Ovary (tissue), 9 donors: Measurements from ENCODE around the gene GABRD. TPM values are rescaled to one million over a fixed set of nuclear protein-coding genes. Genes with fewer than 3 reads are reported as not detected.

Source experiments
- DNase-seq, 5 donors: peaks; one replicate each; pipeline ENCODE4 v3.0.0-alpha.2; 2019 to 2020
- H3K27ac ChIP-seq, 2 donors: fragments of 200-600 bp; one replicate each; pipeline versions ENCODE4 v1.5.1 to v1.8.0; 2019 to 2022
- H3K27me3 ChIP-seq: fragments of 200-600 bp; one replicate; pipeline ENCODE4 v1.8.0; 2022
- H3K36me3 ChIP-seq: fragments of 200-600 bp; sonication (generic); one replicate; pipeline ENCODE4 v1.5.1; 2019
- H3K4me1 ChIP-seq: one replicate; pipeline ENCODE4 v1.8.1; 2013; ENCODE audit warnings: mild to moderate bottlenecking, moderate library complexity; ENCODE audit not compliant: insufficient read depth
- H3K4me3 ChIP-seq: fragments of 200-600 bp; sonication (generic); one replicate; pipeline ENCODE4 v1.5.1; 2017
- H3K9me3 ChIP-seq, 2 donors: fragments of 200-600 bp in 1 of 2; sonication (generic) in 1 of 2; one replicate each; pipeline versions ENCODE4 v1.5.1 to v1.8.1; 2013 to 2019; ENCODE audit warnings: mild to moderate bottlenecking in 1 of 2, moderate library complexity in 1 of 2
- EP300 ChIP-seq: sonication (generic); formaldehyde crosslinking; IDR thresholded peaks from one replicate; pipeline ENCODE4 v1.6.1; 2017; ENCODE audit warnings: antibody characterized with exemption
- POLR2A ChIP-seq: fragments of 450-650 bp; IDR thresholded peaks from one replicate; pipeline ENCODE4 v1.6.1; 2017; ENCODE audit warnings: antibody characterized with exemption, mild to moderate bottlenecking, moderate library complexity
- WGBS, 3 donors: extraction: QIAGEN DNeasy Blood & Tissue Kit in 1 of 3; methylation state at CpG; one replicate each; pipeline versions ENCODE4 v1.1.5 to v1.1.7; 2013 to 2017; 5-methylcytosine and 5-hydroxymethylcytosine counted together
- intact Hi-C, 4 donors: fragments of 100-400 bp; cut with DNase I; formaldehyde crosslinking; loops; one replicate each; pipeline versions ENCODE4 v1.11.0 to v1.15.1; 2022 to 2023
- polyA plus RNA-seq, 2 donors: library from polyadenylated mRNA; stranded (reverse); fragments of 200-250 nt in 1 of 2; fragments of 350-450 nt in 1 of 2; fragmentation: Illumina TruSeq in 1 of 2; extraction: RNeasy Lipid Tissue Mini Kit (QIAGEN cat#74804) in 1 of 2; gene quantifications; one replicate each; pipeline ENCODE4 v1.2.3, GENCODE V29; 2013 to 2014
- total RNA-seq, 7 donors: library from RNA; depleted of rRNA in 2 of 7; stranded (reverse); fragments of >200 nt in 2 of 7; fragmentation: NEBNext Ultra II Directional in 3 of 7; extraction: Animal tissue kit (Norgen Biotek cat#: 25700) in 3 of 7; gene quantifications; one replicate each; pipeline versions ENCODE4 v1.1.0 to v1.2.4, GENCODE V29; 2016 to 2023
- TF ChIP-seq, protein P1 (sequence below), 3 donors: fragments of 450-650 bp in 2 of 3; fragments of 200-600 bp in 1 of 3; IDR thresholded peaks; one replicate each; pipeline versions ENCODE4 v1.5.1 to v1.8.0; 2016 to 2022; ENCODE audit warnings: antibody characterized with exemption in 3 of 3, mild to moderate bottlenecking in 1 of 3
- donor health status: DM: no; HTN: no; CAD: no; lungs with moderate emphysema.
- donor health status: DM: no; HTN: no; CAD: no.
- donor health status: Bipolar disorder and iron deficiency.
- donor health status: DM: yes; HTN: yes; CAD: no.
- donor health status: DM: no; HTN: no; CAD: no.
- donor health status: DM: yes; HTN: yes; CAD: no.

GABRD gene
- total and polyA plus RNA-seq, 9 donors = 0.13 to 0.40 (median 0.33) TPM; not detected in 6

DNA sequence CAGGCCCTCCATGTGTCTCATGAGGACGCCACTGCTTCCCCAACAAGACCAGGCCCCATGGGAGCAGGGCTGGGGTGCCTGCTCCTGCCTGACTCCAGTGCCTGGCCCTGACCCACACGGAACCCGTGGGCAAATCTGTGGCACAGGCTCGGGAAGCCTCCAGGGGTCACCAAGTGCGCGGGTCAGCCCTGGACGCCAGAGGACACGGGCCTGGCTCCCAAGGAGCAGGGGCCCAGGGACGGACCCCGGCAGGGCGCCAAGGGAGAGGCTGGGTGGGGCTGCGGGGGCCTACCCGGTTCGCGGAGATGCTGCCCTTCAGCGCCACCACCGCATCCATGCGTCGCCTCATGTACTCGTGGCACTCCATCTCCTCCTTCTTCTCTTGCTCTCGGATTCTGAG lies 47.5 kb upstream of the GABRD start:
- H3K27me3 ChIP-seq = no peaks in the 10 kb centered on the region
- no peak for DNase-seq

DNA sequence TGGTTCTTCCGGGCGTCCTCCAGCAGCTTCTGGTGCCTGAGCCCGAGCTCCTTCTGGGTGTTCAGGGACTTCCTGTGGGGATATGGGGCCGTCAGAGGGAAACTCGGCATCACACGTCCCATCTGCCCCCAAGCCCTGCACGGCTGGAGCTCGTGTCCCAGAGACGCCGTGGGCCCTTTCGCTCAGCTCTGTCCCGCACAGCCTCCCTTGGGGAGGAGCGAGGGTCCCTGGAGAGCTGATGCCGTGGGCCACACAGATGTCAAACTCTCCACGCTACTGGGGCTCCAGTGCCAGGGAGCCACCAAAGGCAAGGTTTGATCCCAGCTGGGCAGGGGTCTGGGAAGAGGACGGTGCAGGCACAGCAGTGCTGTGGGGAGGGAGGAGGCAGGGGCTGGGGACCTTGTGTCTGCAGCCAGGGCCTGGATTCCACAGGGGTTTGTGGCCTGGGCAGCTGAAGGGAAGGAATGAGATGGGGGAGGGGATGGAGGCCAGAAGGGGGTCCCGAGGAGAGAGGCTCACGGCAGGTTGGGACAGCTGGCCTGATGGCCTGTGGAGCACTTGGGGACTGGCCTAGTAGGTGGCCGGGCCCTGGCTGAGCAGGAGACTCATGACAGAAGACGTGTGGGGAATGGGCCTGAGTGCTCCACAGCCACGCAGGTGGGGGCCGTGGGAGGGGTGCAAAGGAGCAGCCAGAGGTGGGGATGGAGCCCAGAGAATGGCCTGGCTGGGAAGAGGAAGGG lies 46.0 kb upstream of the GABRD start:
- whole genome bisulfite sequencing, 3 donors = 69 to 76% (median 73%) methylated on average over 21 to 22 of the region's 22 CpGs
- Histone ChIP-seq H3K27me3 (no peaks in the 10 kb centered on the region), H3K36me3 (no peaks in the 10 kb centered on the region), H3K4me1 (no peaks in the 10 kb centered on the region), H3K4me3 (no peak overlapping the region), H3K9me3 (peaks cover 0 to 5% of the 10 kb centered on the region in 2 donors), H3K27ac (no peak overlapping the region)
- TF ChIP-seq, protein P1, sequence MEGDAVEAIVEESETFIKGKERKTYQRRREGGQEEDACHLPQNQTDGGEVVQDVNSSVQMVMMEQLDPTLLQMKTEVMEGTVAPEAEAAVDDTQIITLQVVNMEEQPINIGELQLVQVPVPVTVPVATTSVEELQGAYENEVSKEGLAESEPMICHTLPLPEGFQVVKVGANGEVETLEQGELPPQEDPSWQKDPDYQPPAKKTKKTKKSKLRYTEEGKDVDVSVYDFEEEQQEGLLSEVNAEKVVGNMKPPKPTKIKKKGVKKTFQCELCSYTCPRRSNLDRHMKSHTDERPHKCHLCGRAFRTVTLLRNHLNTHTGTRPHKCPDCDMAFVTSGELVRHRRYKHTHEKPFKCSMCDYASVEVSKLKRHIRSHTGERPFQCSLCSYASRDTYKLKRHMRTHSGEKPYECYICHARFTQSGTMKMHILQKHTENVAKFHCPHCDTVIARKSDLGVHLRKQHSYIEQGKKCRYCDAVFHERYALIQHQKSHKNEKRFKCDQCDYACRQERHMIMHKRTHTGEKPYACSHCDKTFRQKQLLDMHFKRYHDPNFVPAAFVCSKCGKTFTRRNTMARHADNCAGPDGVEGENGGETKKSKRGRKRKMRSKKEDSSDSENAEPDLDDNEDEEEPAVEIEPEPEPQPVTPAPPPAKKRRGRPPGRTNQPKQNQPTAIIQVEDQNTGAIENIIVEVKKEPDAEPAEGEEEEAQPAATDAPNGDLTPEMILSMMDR (IDR thresholded peaks at IDR 0.05) = no peak
- TF ChIP-seq POLR2A = no peak
- no peak for TF ChIP-seq EP300
- no peak for DNase-seq
- intact Hi-C loops = loop anchor here in 1 of 4 donors (5.0 kb wide), 1 partner anchor 54 kb away; no protein-coding TSS in a partner anchor

More for the DNA sequence above, 47.5 kb upstream of the GABRD start:
- Histone ChIP-seq H3K27ac (no peak overlapping the region), H3K9me3 (peaks cover 0 to 5% of the 10 kb centered on the region in 2 donors), H3K36me3 (no peaks in the 10 kb centered on the region), H3K4me3 (no peak overlapping the region), H3K4me1 (no peaks in the 10 kb centered on the region)
- 88 to 90% (median 88%) methylated on average over 21 of the region's 21 CpGs for WGBS, 3 donors
- TF ChIP-seq EP300 (no peak), POLR2A (no peak)
- TF ChIP-seq, protein P1 (IDR thresholded peaks at IDR 0.05) = no peak
- intact Hi-C loops = loop anchor here in 1 of 4 donors (5.0 kb wide), 1 partner anchor 56 kb away; no protein-coding TSS in a partner anchor

DNA sequence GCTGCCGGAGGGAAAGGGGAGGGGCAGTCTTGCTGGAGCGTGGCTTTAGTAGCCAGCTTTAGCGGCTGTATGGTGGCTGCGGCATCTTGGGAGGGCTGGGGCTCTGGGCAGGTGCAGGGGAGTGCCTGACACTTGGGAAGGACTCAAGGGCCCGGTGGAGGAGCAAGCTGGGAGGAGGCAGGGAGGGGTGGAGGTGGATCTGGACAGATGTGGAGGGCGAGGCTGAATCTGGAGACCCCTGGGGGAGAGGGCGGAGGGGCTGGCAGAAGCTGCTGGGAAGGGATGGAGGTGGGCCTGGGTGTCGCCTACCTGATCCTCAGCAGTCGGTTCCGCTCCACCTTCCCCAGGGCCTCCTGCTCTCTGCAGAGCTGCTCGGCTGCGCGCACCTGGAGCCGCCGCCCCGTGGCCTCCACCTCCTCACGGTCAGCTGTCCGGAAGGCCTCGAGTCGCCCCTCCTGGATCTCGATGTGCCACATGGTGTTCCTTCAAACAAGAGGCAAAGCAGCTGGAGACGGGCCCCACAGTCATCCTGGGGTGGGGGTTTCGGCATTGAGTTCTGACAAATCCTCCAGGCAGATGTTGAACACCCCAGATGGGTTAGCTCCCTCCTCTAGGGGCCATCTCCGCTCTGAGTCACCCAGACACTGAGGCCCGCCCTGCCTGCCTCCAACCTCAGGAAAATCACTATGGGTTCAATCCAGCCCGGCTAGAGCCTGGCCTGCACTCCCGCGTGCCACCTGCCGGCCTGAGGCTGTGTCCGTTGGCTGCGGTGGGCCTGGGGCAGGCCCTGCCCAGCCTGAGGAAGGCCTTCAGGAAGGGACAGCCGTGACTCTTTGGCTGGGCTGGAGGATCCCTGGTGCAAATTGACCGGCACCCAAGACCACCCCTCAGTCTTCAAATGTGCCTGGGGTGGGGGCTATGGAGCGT lies 45.2 kb upstream of the GABRD start:
- Histone ChIP-seq H3K4me3 (no peak overlapping the region), H3K9me3 (peaks cover 0 to 5% of the 10 kb centered on the region in 2 donors), H3K27me3 (no peaks in the 10 kb centered on the region), H3K4me1 (no peaks in the 10 kb centered on the region), H3K36me3 (no peaks in the 10 kb centered on the region), H3K27ac (no peak overlapping the region)
- intact Hi-C loops = loop anchor here in 1 of 4 donors (5.0 kb wide), 1 partner anchor 53 kb away; no protein-coding TSS in a partner anchor
- no peak for DNase-seq
- TF ChIP-seq EP300 (no peak), POLR2A (no peak)
- TF ChIP-seq, protein P1 (IDR thresholded peaks at IDR 0.05) = no peak
- WGBS, 3 donors = 77 to 84% (median 79%) methylated on average over 33 to 34 of the region's 34 CpGs

DNA sequence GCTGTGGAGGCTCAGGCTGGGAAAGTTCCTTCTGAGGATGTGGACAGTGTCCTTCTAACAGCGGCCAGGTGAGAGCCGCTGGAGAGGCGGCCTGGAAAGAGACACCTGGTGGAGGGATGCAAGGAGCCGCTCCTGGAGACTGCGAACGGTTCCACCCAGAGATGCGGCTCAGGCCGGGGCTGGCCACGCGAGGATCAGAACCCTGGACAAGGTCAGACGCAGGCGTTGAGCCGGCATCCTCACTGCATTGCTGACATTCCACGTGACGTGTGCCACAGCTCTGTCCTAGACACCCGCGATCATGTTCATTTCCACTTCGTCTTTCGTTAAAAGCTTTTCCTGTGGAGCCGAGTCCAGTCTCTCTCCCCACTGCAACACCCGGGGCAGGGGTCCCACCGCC lies 44.3 kb upstream of the GABRD start:
- WGBS, 3 donors = 55 to 65% (median 65%) methylated on average over 22 of the region's 22 CpGs
- DNase-seq = no peak
- Histone ChIP-seq H3K27me3 (no peaks in the 10 kb centered on the region), H3K4me3 (no peak overlapping the region), H3K36me3 (no peaks in the 10 kb centered on the region), H3K27ac (no peak overlapping the region), H3K4me1 (no peaks in the 10 kb centered on the region), H3K9me3 (peaks cover 0 to 5% of the 10 kb centered on the region in 2 donors)
- TF ChIP-seq POLR2A (no peak), EP300 (no peak)
- TF ChIP-seq, protein P1 (IDR thresholded peaks at IDR 0.05) = no peak
- intact Hi-C loops = loop anchor here in 1 of 4 donors (5.0 kb wide), 1 partner anchor 52 kb away; no protein-coding TSS in a partner anchor
